MCF 10A (cell line): ENCODE data around the gene UROS. TPM values are rescaled to one million over a fixed set of nuclear protein-coding genes. Genes with fewer than 3 reads are reported as not detected.

Source experiments
- BruUV-seq: library from RNA; stranded (reverse); fragments of 400-500 nt; replicated peaks from 2 replicates; lab custom pipeline; 2021; lab: Mats Ljungman, UMichigan
- CTCF ChIA-PET: fragments of 300-600 bp; sonication (Branson Sonifier 250); formaldehyde crosslinking; extraction: SDS; loops from one replicate; lab custom pipeline; 2021; ENCODE audit warnings: antibody characterized with exemption, inconsistent platforms; lab: Yijun Ruan, JAX
- POLR2A ChIA-PET: fragments of 300-600, 350-650 bp; sonication (Branson Sonifier 250); formaldehyde crosslinking; extraction: SDS; loops from one replicate; lab custom pipeline; 2020; ENCODE audit warnings: antibody characterized with exemption, inconsistent platforms; lab: Yijun Ruan, JAX
- DNase-seq: peaks from one replicate; pipeline ENCODE4 v3.0.0-alpha.2; 2018; ENCODE audit not compliant: unreplicated experiment
- H3K27ac Mint-ChIP-seq: one replicate; pipeline ENCODE4 v1.8.0; 2022; ENCODE audit warnings: mild to moderate bottlenecking, low read depth, mixed read lengths; ENCODE audit not compliant: unreplicated experiment
- H3K27me3 Mint-ChIP-seq: one replicate; pipeline ENCODE4 v1.8.0; 2022; ENCODE audit warnings: mixed read lengths; ENCODE audit not compliant: insufficient read depth, unreplicated experiment
- H3K36me3 Mint-ChIP-seq: one replicate; pipeline ENCODE4 v1.8.0; 2022; ENCODE audit warnings: mild to moderate bottlenecking, moderate library complexity, mixed read lengths; ENCODE audit not compliant: insufficient read depth, unreplicated experiment
- H3K4me1 Mint-ChIP-seq: one replicate; pipeline ENCODE4 v1.8.0; 2022; ENCODE audit warnings: mixed read lengths; ENCODE audit not compliant: insufficient read depth, unreplicated experiment
- H3K4me3 Mint-ChIP-seq: one replicate; pipeline ENCODE4 v1.8.0; 2022; ENCODE audit warnings: mild to moderate bottlenecking, moderate library complexity, mixed read lengths; ENCODE audit not compliant: unreplicated experiment
- H3K9me3 Mint-ChIP-seq: one replicate; pipeline ENCODE4 v1.8.0; 2022; ENCODE audit warnings: mixed read lengths; ENCODE audit not compliant: unreplicated experiment
- CTCF ChIP-seq: fragments of 200-600 bp; IDR thresholded peaks from one replicate; pipeline ENCODE4 v1.8.0; 2022; ENCODE audit warnings: antibody characterized with exemption, mild to moderate bottlenecking; ENCODE audit not compliant: unreplicated experiment
- intact Hi-C: fragments of 100-400 bp; cut with micrococcal nuclease; formaldehyde crosslinking; loops from 2 replicates; pipeline ENCODE4 v1.14.1; 2022
- total RNA-seq: library from RNA; stranded (reverse); gene quantifications from 2 replicates; pipeline ENCODE4 v1.2.3, GENCODE V29; 2022

The UROS gene
- total RNA-seq, 1 experiment from 2014 or later = 64.4 TPM

- no peak for DNase-seq
- H3K36me3 Mint-ChIP-seq = peaks cover 6% of the 10 kb centered on the region
- peaks cover 21% of the 10 kb centered on the region for H3K27me3 Mint-ChIP-seq
- intact Hi-C loops = no loop called here
- no TSS peak for BruUV-seq
- ChIA-PET POLR2A (no interaction called here), CTCF (interaction anchor here (0.6 kb wide), 1 partner anchor 1219 kb away, joined by 3 read pairs; no protein-coding TSS in a partner anchor)
- H3K9me3 Mint-ChIP-seq = no peaks in the 10 kb centered on the region
- no peak overlapping the region for H3K27ac Mint-ChIP-seq
- no peak overlapping the region for H3K4me3 Mint-ChIP-seq
- no peaks in the 10 kb centered on the region for H3K4me1 Mint-ChIP-seq
- TF ChIP-seq CTCF = no peak
Measured at GRCh38 chr10:125781374-125781773, 41.7 kb downstream of the UROS start.

- Mint-ChIP-seq H3K9me3 (peaks cover under 1% of the 10 kb centered on the region), H3K27ac (no peak overlapping the region), H3K36me3 (no peaks in the 10 kb centered on the region), H3K4me1 (no peaks in the 10 kb centered on the region), H3K4me3 (no peak overlapping the region), H3K27me3 (peaks cover 22% of the 10 kb centered on the region)
- TF ChIP-seq CTCF = no peak
- DNase-seq = no peak
- CTCF ChIA-PET = no interaction called here
- no TSS peak for BruUV-seq
- POLR2A ChIA-PET = no interaction called here
- intact Hi-C loops = no loop called here
Measured at GRCh38 chr10:125779403-125780327, 43.4 kb downstream of the UROS start.

- Mint-ChIP-seq H3K9me3 (peaks cover 7% of the 10 kb centered on the region), H3K4me1 (peaks cover 6% of the 10 kb centered on the region), H3K36me3 (no peaks in the 10 kb centered on the region), H3K27ac (no peak overlapping the region), H3K4me3 (no peak overlapping the region), H3K27me3 (peaks cover 31% of the 10 kb centered on the region)
- no peak for DNase-seq
- no peak for TF ChIP-seq CTCF
- CTCF ChIA-PET = no interaction called here
- intact Hi-C loops = no loop called here
- BruUV-seq = no TSS peak
- POLR2A ChIA-PET = no interaction called here
Measured at GRCh38 chr10:125778556-125778955, 44.5 kb downstream of the UROS start.

- POLR2A ChIA-PET = no interaction called here
- no peak overlapping the region for H3K27ac Mint-ChIP-seq
Measured at GRCh38 chr10:125777806-125778205, 45.3 kb downstream of the UROS start.

More at GRCh38 chr10:125777806-125778205, 45.3 kb downstream of the UROS start:
- intact Hi-C loops = no loop called here
- Mint-ChIP-seq H3K36me3 (no peaks in the 10 kb centered on the region), H3K9me3 (peaks cover 7% of the 10 kb centered on the region), H3K4me3 (no peak overlapping the region), H3K4me1 (peaks cover 6% of the 10 kb centered on the region), H3K27me3 (peaks cover 31% of the 10 kb centered on the region)
- TF ChIP-seq CTCF = no peak
- CTCF ChIA-PET = no interaction called here
- no peak for DNase-seq
- no TSS peak for BruUV-seq
